Endodermal cell (in vitro differentiated cells): ENCODE measurements around the gene KBTBD13. TPM values are rescaled to one million over a fixed set of nuclear protein-coding genes. Genes with fewer than 3 reads are reported as not detected.

Experiments used
- DNase-seq: peaks from one replicate; pipeline ENCODE4 v3.0.0-alpha.2; 2017
- H3K27ac ChIP-seq: 2 replicates; pipeline ENCODE4 v1.5.1; 2013; ENCODE audit warnings: mild to moderate bottlenecking, low read depth, low read length, moderate library complexity
- H3K27me3 ChIP-seq: 2 replicates; pipeline ENCODE4 v1.6.1; 2013; ENCODE audit warnings: mild to moderate bottlenecking, low read length, moderate library complexity; ENCODE audit not compliant: insufficient read depth, control insufficient read depth, poor library complexity, severe bottlenecking
- H3K36me3 ChIP-seq: 2 replicates; pipeline ENCODE4 v1.7.0; 2013; ENCODE audit warnings: mild to moderate bottlenecking, low read length, moderate library complexity; ENCODE audit not compliant: control insufficient read depth, insufficient read depth
- H3K4me1 ChIP-seq: one replicate; pipeline ENCODE4 v1.7.0; 2013; ENCODE audit warnings: low read length; ENCODE audit not compliant: control insufficient read depth, insufficient read depth
- H3K4me3 ChIP-seq: 2 replicates; pipeline ENCODE4 v1.5.1; 2013; ENCODE audit warnings: mild to moderate bottlenecking, low read length, moderate library complexity
- H3K9ac ChIP-seq: 2 replicates; pipeline ENCODE4 v1.6.1; 2013; ENCODE audit warnings: mild to moderate bottlenecking, low read length, moderate library complexity; ENCODE audit not compliant: poor library complexity, severe bottlenecking; ENCODE audit errors: extremely low read depth
- H3K9me3 ChIP-seq: 2 replicates; pipeline ENCODE4 v1.6.1; 2013; ENCODE audit warnings: mild to moderate bottlenecking, low read length, moderate library complexity; ENCODE audit not compliant: control insufficient read depth
- H3K27ac Mint-ChIP-seq: 2 replicates; pipeline ENCODE4 v1.8.0; 2020; ENCODE audit warnings: mixed read lengths
- H3K27me3 Mint-ChIP-seq: 2 replicates; pipeline ENCODE4 v1.8.0; 2021; ENCODE audit warnings: mild to moderate bottlenecking, mixed read lengths; ENCODE audit not compliant: insufficient read depth
- H3K36me3 Mint-ChIP-seq: 2 replicates; pipeline ENCODE4 v1.8.0; 2020; ENCODE audit warnings: low read depth, mixed read lengths
- H3K4me1 Mint-ChIP-seq: 2 replicates; pipeline ENCODE4 v1.8.0; 2020; ENCODE audit warnings: mixed read lengths
- H3K4me3 Mint-ChIP-seq: 2 replicates; pipeline ENCODE4 v1.8.0; 2020; ENCODE audit warnings: mild to moderate bottlenecking, moderate library complexity, mixed read lengths
- H3K9me3 Mint-ChIP-seq: 2 replicates; pipeline ENCODE4 v1.8.0; 2020; ENCODE audit warnings: mild to moderate bottlenecking, mixed read lengths
- WGBS, 2 experiments: methylation state at CpG; one replicate each; pipeline versions ENCODE4 v1.1.5 to v1.1.7; 2013; ENCODE audit warnings: missing lambda C conversion rate in 2 of 2, mixed read lengths in 1 of 2; ENCODE audit not compliant: insufficient coverage in 1 of 2, insufficient read length in 1 of 2; 5-methylcytosine and 5-hydroxymethylcytosine counted together
- total RNA-seq, 2 donors: library from RNA; stranded (reverse); fragmentation: NEBNext Ultra II Directional in 1 of 2; extraction: Animal tissue kit (Norgen Biotek cat#: 25700) in 1 of 2; gene quantifications; 2 replicates in 1 of 2; 3 replicates in 1 of 2; pipeline ENCODE4 v1.2.1, GENCODE V29; 2021
- TF ChIP-seq, protein P1 (sequence below): fragments of 200-600 bp; sonication (generic); conservative IDR thresholded peaks from 2 replicates; pipeline ENCODE4 v1.5.0; 2021; ENCODE audit warnings: antibody characterized with exemption, mild to moderate bottlenecking

KBTBD13 gene
- total RNA-seq, 2 donors from 2014 or later = not detected

DNA sequence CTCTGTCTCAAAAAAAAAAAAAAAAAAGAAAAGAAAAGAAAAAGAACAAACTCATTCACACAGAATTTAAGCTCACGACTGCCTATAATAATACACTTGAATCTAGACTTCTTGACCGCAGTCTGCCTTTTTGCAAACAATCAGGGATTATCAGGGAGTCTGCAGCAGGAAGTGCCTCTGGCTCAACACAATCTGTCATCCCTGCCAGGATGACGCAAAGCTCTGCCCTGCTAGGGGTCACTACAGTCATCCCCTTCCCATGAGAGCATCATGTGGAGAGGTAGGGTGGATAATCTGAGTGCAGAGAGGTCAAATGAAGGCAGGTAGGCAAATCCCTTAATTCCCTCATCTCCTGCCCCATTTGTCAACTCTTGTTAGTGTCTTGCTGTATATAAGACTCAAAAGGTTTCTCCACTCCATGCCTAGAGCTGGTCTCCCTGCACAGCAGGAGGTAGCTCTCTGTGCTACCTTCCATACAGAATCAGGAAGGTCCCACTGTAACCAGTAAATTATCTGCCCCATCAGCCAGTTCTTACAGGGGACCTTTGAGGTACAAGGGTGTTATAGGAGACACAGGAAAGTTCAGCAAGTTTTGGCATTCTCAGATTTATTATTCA is 34.2 kb downstream of the KBTBD13 start:
- Mint-ChIP-seq H3K36me3 (peaks cover 28% of the 10 kb centered on the region), H3K27me3 (no peaks in the 10 kb centered on the region), H3K4me1 (peaks cover 7% of the 10 kb centered on the region), H3K27ac (peak overlapping the region; percentile 45), H3K9me3 (no peaks in the 10 kb centered on the region), H3K4me3 (no peak overlapping the region)
- Histone ChIP-seq H3K36me3 (peaks cover 37% of the 10 kb centered on the region), H3K27ac (no peak overlapping the region), H3K9me3 (no peaks in the 10 kb centered on the region), H3K4me1 (no peaks in the 10 kb centered on the region), H3K27me3 (no peaks in the 10 kb centered on the region), H3K9ac (no peak overlapping the region), H3K4me3 (no peak overlapping the region)
- TF ChIP-seq, protein P1, sequence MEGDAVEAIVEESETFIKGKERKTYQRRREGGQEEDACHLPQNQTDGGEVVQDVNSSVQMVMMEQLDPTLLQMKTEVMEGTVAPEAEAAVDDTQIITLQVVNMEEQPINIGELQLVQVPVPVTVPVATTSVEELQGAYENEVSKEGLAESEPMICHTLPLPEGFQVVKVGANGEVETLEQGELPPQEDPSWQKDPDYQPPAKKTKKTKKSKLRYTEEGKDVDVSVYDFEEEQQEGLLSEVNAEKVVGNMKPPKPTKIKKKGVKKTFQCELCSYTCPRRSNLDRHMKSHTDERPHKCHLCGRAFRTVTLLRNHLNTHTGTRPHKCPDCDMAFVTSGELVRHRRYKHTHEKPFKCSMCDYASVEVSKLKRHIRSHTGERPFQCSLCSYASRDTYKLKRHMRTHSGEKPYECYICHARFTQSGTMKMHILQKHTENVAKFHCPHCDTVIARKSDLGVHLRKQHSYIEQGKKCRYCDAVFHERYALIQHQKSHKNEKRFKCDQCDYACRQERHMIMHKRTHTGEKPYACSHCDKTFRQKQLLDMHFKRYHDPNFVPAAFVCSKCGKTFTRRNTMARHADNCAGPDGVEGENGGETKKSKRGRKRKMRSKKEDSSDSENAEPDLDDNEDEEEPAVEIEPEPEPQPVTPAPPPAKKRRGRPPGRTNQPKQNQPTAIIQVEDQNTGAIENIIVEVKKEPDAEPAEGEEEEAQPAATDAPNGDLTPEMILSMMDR = no peak
- 89 to 95% methylated on average over 3 of the region's 3 CpGs for WGBS, 2 experiments
- peak; percentile 50 for DNase-seq

DNA sequence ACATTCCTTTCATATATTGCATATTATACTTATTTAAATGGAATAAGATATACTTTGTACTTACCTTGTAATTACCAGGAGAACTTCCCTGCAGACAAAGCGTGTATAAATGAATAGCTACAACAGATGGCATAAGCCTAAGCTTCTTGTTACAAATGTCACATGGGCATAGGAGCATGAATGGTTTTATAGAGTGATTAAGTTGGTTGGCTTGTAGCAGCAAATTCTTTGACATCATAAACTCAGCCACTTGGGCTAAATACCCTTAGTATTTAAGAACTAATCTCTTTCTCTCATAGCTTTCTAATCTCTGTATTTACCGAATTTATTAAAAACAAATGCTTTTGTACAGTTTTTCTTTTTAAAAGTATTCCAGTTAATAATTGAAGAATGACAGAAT is 38.5 kb downstream of the KBTBD13 start, which contains the start of gene UBAP1L:
Gene UBAP1L (minus strand): TSS at position 115 of the 400 bp plus-strand sequence. CDS start 8,985 bp downstream, outside the sequence.
- no peak within 1 kb of the TSS for H3K4me3 ChIP-seq
- no peak for DNase-seq
- no peak within 1 kb of the TSS for H3K4me3 Mint-ChIP-seq
- H3K36me3 Mint-ChIP-seq = peaks cover 51% of the 10 kb centered on the region
- H3K27me3 ChIP-seq = no peaks in the 10 kb centered on the region
- peaks cover 7% of the 10 kb centered on the region for H3K4me1 Mint-ChIP-seq
- TF ChIP-seq, protein P1 = no peak
- H3K27me3 Mint-ChIP-seq = no peaks in the 10 kb centered on the region
- no peaks in the 10 kb centered on the region for H3K9me3 Mint-ChIP-seq
- 90 to 100% methylated on average over 1 to 2 of the region's 2 CpGs for WGBS, 2 experiments
- H3K27ac ChIP-seq = no peak within 1 kb of the TSS
- no peaks in the 10 kb centered on the region for H3K9me3 ChIP-seq
- peaks cover 66% of the 10 kb centered on the region for H3K36me3 ChIP-seq
- H3K27ac Mint-ChIP-seq = no peak within 1 kb of the TSS
- no peak within 1 kb of the TSS for H3K9ac ChIP-seq
- no peaks in the 10 kb centered on the region for H3K4me1 ChIP-seq

DNA sequence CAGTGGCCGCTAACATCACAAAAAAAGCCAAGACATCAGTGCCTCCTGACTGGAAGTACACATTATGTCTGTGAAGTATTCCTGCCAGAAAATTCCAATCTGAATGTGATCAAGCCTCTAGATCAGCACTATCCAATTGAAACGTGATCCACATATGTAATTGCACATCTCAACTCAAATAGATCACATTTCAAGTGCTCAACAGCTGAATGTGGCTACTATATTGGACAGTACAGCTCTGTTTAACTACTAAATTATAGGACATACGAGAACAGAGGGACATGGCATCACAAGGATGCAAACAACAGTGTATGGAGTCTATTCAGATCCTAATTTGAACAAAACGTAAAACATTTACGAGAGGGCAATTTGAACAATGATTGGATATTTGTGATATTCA is 39.0 kb downstream of the KBTBD13 start:
- no peak overlapping the region for H3K27ac Mint-ChIP-seq
- no peak for DNase-seq
- H3K9me3 ChIP-seq = no peaks in the 10 kb centered on the region
- H3K4me3 ChIP-seq = no peak overlapping the region
- H3K9ac ChIP-seq = no peak overlapping the region
- H3K4me3 Mint-ChIP-seq = no peak overlapping the region
- peaks cover 66% of the 10 kb centered on the region for H3K36me3 ChIP-seq
- no peaks in the 10 kb centered on the region for H3K27me3 ChIP-seq
- TF ChIP-seq, protein P1 = no peak
- H3K27ac ChIP-seq = no peak overlapping the region
- H3K27me3 Mint-ChIP-seq = no peaks in the 10 kb centered on the region
- no peaks in the 10 kb centered on the region for H3K9me3 Mint-ChIP-seq
- peaks cover 51% of the 10 kb centered on the region for H3K36me3 Mint-ChIP-seq
- no peaks in the 10 kb centered on the region for H3K4me1 ChIP-seq
- WGBS, 2 experiments = 92 to 96% methylated on average over 4 to 5 of the region's 5 CpGs
- H3K4me1 Mint-ChIP-seq = peaks cover 7% of the 10 kb centered on the region

Other genes with a start within 250 kb of the KBTBD13 start
- gene PLEKHO2, start 234.8 kb upstream of the KBTBD13 start, total RNA-seq = 10 to 100 TPM; 10.2 to 12.9 TPM
- 10 to 100 TPM; 22.5 to 30.0 TPM for gene ANKDD1A, start 164.8 kb upstream of the KBTBD13 start, total RNA-seq
- 10 to 100 TPM; 77.0 to 96.1 TPM for gene SPG21, start 86.8 kb upstream of the KBTBD13 start, total RNA-seq
- gene MTFMT, start 47.1 kb upstream of the KBTBD13 start, total RNA-seq = 10 to 100 TPM; 17.8 to 23.2 TPM
- not detected for gene SLC51B, start 31.4 kb upstream of the KBTBD13 start, total RNA-seq
- gene RASL12, start 8.8 kb upstream of the KBTBD13 start, total RNA-seq = 10 to 100 TPM; 27.2 TPM
- gene UBAP1L, start 38.5 kb downstream of the KBTBD13 start, total RNA-seq = 1 to 10 TPM; 3.4 to 4.2 TPM
- gene PDCD7, start 57.1 kb downstream of the KBTBD13 start, total RNA-seq = 10 to 100 TPM; 25.4 to 33.1 TPM
- gene CLPX, start 108.6 kb downstream of the KBTBD13 start, total RNA-seq = 10 to 100 TPM; 60.5 to 62.7 TPM
- under 1 TPM in 1 of 2 donors, not detected in 1; 0.07 TPM for gene CILP, start 134.7 kb downstream of the KBTBD13 start, total RNA-seq
- gene PARP16, start 210.1 kb downstream of the KBTBD13 start, total RNA-seq = 10 to 100 TPM in 1 of 2 donors, 1 to 10 TPM in 1; 4.3 to 11.6 TPM
- not detected for gene RNU5A-1, start 219.3 kb downstream of the KBTBD13 start, total RNA-seq
- gene RNU5B-1, start 227.9 kb downstream of the KBTBD13 start, total RNA-seq = 10 to 100 TPM in 1 of 2 donors, not detected in 1; 18.6 TPM